ENCODE data around the gene OR4C16. TPM values are rescaled to one million over a fixed set of nuclear protein-coding genes. Genes with fewer than 3 reads are reported as not detected.

OR4C16 gene
- not detected for total RNA-seq

- ChIA-PET POLR2A (no interaction called here), CTCF (no interaction called here)
- no peaks in the 10 kb centered on the region for H3K27me3 Mint-ChIP-seq (ENCODE audit: low read depth)
- ATAC-seq, result no peak
- H3K36me3 Mint-ChIP-seq (ENCODE audit: low read depth), result no peaks in the 10 kb centered on the region
- no peak for DNase-seq
- no peaks in the 10 kb centered on the region for H3K4me1 Mint-ChIP-seq (ENCODE audit: low read depth)
- H3K27ac Mint-ChIP-seq, result no peak within 1 kb of the TSS
- H3K4me3 Mint-ChIP-seq, result no peak within 1 kb of the TSS
- peaks cover 31% of the 10 kb centered on the region for H3K9me3 Mint-ChIP-seq (ENCODE audit: insufficient read depth)
Observed at GRCh38 chr11:55571828-55572227, at the start of gene OR4C16. Gene OR4C16 (plus strand): TSS chr11:55572128. CDS start chr11:55572128, 0 bp downstream.

- Mint-ChIP-seq H3K9me3 (ENCODE audit: insufficient read depth) (peaks cover 8% of the 10 kb centered on the region), H3K27me3 (ENCODE audit: low read depth) (no peaks in the 10 kb centered on the region), H3K36me3 (ENCODE audit: low read depth) (no peaks in the 10 kb centered on the region), H3K4me3 (no peak within 1 kb of the TSS), H3K27ac (no peak within 1 kb of the TSS), H3K4me1 (ENCODE audit: low read depth) (no peaks in the 10 kb centered on the region)
- ChIA-PET POLR2A (no interaction called here), CTCF (no interaction called here)
- no peak for DNase-seq
- no peak for ATAC-seq
Observed at GRCh38 chr11:55554169-55554568, 17.8 kb upstream of the OR4C16 start, which contains the start of gene OR4C15. Gene OR4C15 (plus strand): TSS chr11:55554469. CDS start chr11:55554469, 0 bp downstream.

- Mint-ChIP-seq H3K9me3 (ENCODE audit: insufficient read depth) (peaks cover 31% of the 10 kb centered on the region), H3K27ac (no peak overlapping the region), H3K4me1 (ENCODE audit: low read depth) (no peaks in the 10 kb centered on the region), H3K36me3 (ENCODE audit: low read depth) (no peaks in the 10 kb centered on the region), H3K27me3 (ENCODE audit: low read depth) (no peaks in the 10 kb centered on the region), H3K4me3 (no peak overlapping the region)
- DNase-seq (no peak), ATAC-seq (no peak)
- POLR2A ChIA-PET, result no interaction called here
- CTCF ChIA-PET, result no interaction called here
Observed at GRCh38 chr11:55572548-55572947, 620 bp downstream of the OR4C16 start.

- Mint-ChIP-seq H3K4me3 (no peak within 1 kb of the TSS), H3K9me3 (ENCODE audit: insufficient read depth) (no peaks in the 10 kb centered on the region), H3K27me3 (ENCODE audit: low read depth) (no peaks in the 10 kb centered on the region), H3K36me3 (ENCODE audit: low read depth) (no peaks in the 10 kb centered on the region), H3K4me1 (ENCODE audit: low read depth) (no peaks in the 10 kb centered on the region), H3K27ac (no peak within 1 kb of the TSS)
- CTCF ChIA-PET, result no interaction called here
- no peak for DNase-seq
- ATAC-seq, result no peak
- POLR2A ChIA-PET, result no interaction called here
Observed at GRCh38 chr11:55607545-55607944, 35.6 kb downstream of the OR4C16 start, which contains the start of gene OR4C11. Gene OR4C11 (minus strand): TSS chr11:55607645. CDS start chr11:55604373, 3,272 bp downstream.

Other genes with a start within 250 kb of the OR4C16 start
- gene OR4A16, start 228.9 kb upstream of the OR4C16 start, total RNA-seq, result not detected
- gene OR4A15, start 204.2 kb upstream of the OR4C16 start, total RNA-seq, result not detected
- not detected for gene OR4C15, start 17.7 kb upstream of the OR4C16 start, total RNA-seq
- gene OR4C11, start 35.5 kb downstream of the OR4C16 start, total RNA-seq, result not detected
- not detected for gene OR4P4, start 63.0 kb downstream of the OR4C16 start, total RNA-seq
- gene OR4S2, start 76.2 kb downstream of the OR4C16 start, total RNA-seq, result not detected
- gene OR4C6, start 90.1 kb downstream of the OR4C16 start, total RNA-seq, result not detected
- gene OR5D13, start 201.3 kb downstream of the OR4C16 start, total RNA-seq, result not detected
- gene OR5D14, start 223.4 kb downstream of the OR4C16 start, total RNA-seq, result not detected
- gene OR5L1, start 239.2 kb downstream of the OR4C16 start, total RNA-seq, result not detected
- not detected for gene OR5D18, start 247.5 kb downstream of the OR4C16 start, total RNA-seq